ENCODE results near the gene GALR2.
"Not testable (repeated sequence)": the region's sequence is repeated elsewhere in the genome, so short reads cannot be mapped to it uniquely, and the experiment has no call there.

Gene GALR2

GRCh38 chr17:76074390-76075363, at the start of gene GALR2:
GALR2 (plus strand) TSS chr17:76074781; CDS start chr17:76074884, 103 bp downstream.
- DNase-seq (ENCODE audit: low read depth in 2 of 3, low spot score in 1 of 3) = no peak

GRCh38 chr17:76025294-76025693, 49.3 kb upstream of the GALR2 start:
- DNase-seq (ENCODE audit: low read depth in 2 of 3, low spot score in 1 of 3) = no peak

- no peak for DNase-seq (ENCODE audit: low read depth in 2 of 3, low spot score in 1 of 3)
Observed at GRCh38 chr17:76026714-76027158, 47.8 kb upstream of the GALR2 start.

GRCh38 chr17:76027159-76027839, 47.3 kb upstream of the GALR2 start, which contains the start of gene EVPL:
EVPL (minus strand) TSS chr17:76027306; CDS start chr17:76027198, 108 bp downstream.
- DNase-seq (ENCODE audit: low read depth in 2 of 3, low spot score in 1 of 3) = no peak

- no peak for DNase-seq (ENCODE audit: low read depth in 2 of 3, low spot score in 1 of 3)
Observed at GRCh38 chr17:76032073-76032779, 42.4 kb upstream of the GALR2 start.

- no peak for DNase-seq (ENCODE audit: low read depth in 2 of 3, low spot score in 1 of 3)
Observed at GRCh38 chr17:76032780-76033108, 41.8 kb upstream of the GALR2 start.

GRCh38 chr17:76033139-76033538, 41.4 kb upstream of the GALR2 start:
- no peak for DNase-seq (ENCODE audit: low read depth in 2 of 3, low spot score in 1 of 3)

GRCh38 chr17:76034428-76035350, 39.9 kb upstream of the GALR2 start:
- DNase-seq (ENCODE audit: low read depth in 2 of 3, low spot score in 1 of 3) = no peak

GRCh38 chr17:76036497-76037261, 37.9 kb upstream of the GALR2 start:
- DNase-seq (ENCODE audit: low read depth in 2 of 3, low spot score in 1 of 3) = no peak

GRCh38 chr17:76038050-76038449, 36.5 kb upstream of the GALR2 start:
- DNase-seq (ENCODE audit: low read depth in 2 of 3, low spot score in 1 of 3) = no peak

- no peak for DNase-seq (ENCODE audit: low read depth in 2 of 3, low spot score in 1 of 3)
Observed at GRCh38 chr17:76039121-76039520, 35.5 kb upstream of the GALR2 start.

- no peak for DNase-seq (ENCODE audit: low read depth in 2 of 3, low spot score in 1 of 3)
Observed at GRCh38 chr17:76040376-76040775, 34.2 kb upstream of the GALR2 start.

- not testable (repeated sequence) for DNase-seq (ENCODE audit: low read depth in 2 of 3, low spot score in 1 of 3)
Observed at GRCh38 chr17:76042868-76043267, 31.7 kb upstream of the GALR2 start.

- not testable (repeated sequence) for DNase-seq (ENCODE audit: low read depth in 2 of 3, low spot score in 1 of 3)
Observed at GRCh38 chr17:76044475-76045007, 30.0 kb upstream of the GALR2 start.

- no peak for DNase-seq (ENCODE audit: low read depth in 2 of 3, low spot score in 1 of 3)
Observed at GRCh38 chr17:76046064-76046463, 28.5 kb upstream of the GALR2 start.

- DNase-seq (ENCODE audit: low read depth in 2 of 3, low spot score in 1 of 3) = no peak
Observed at GRCh38 chr17:76048025-76048605, 26.5 kb upstream of the GALR2 start.

GRCh38 chr17:76048711-76049110, 25.9 kb upstream of the GALR2 start:
- no peak for DNase-seq (ENCODE audit: low read depth in 2 of 3, low spot score in 1 of 3)

GRCh38 chr17:76049239-76049638, 25.3 kb upstream of the GALR2 start:
- no peak for DNase-seq (ENCODE audit: low read depth in 2 of 3, low spot score in 1 of 3)
